OCI-LY7 (cell line): ENCODE results near the gene ISLR2. TPM values are rescaled to one million over a fixed set of nuclear protein-coding genes. Genes with fewer than 3 reads are reported as not detected.

ENCODE experiments used
- BruUV-seq: library from RNA; stranded (reverse); fragments of 400-500 nt; replicated peaks from 2 replicates; lab custom pipeline; 2021; lab: Mats Ljungman, UMichigan
- CTCF ChIA-PET: fragments of 300-600 bp; sonication (Branson Sonifier 250); formaldehyde crosslinking; loops from one replicate; lab custom pipeline; 2022; ENCODE audit warnings: antibody characterized with exemption; ENCODE audit not compliant: unreplicated experiment; lab: Charles Lee
- POLR2A ChIA-PET: fragments of 300-600 bp; sonication (Branson Sonifier 250); formaldehyde crosslinking; loops from one replicate; lab custom pipeline; 2022; ENCODE audit warnings: antibody characterized with exemption; lab: Charles Lee
- DNase-seq: peaks from one replicate; pipeline ENCODE4 v3.0.0-alpha.2; 2015; ENCODE audit warnings: low spot score
- H2AFZ ChIP-seq: fragments of 200-600 bp; sonication (generic), shearing (Covaris generic); 2 replicates; pipeline ENCODE4 v1.6.1; 2014; ENCODE audit warnings: mild to moderate bottlenecking, antibody characterized with exemption, low read length, moderate library complexity
- H3K27ac ChIP-seq: fragments of 200-600 bp; sonication (generic); 2 replicates; pipeline ENCODE4 v1.5.1; 2014; ENCODE audit warnings: mixed run types, low read depth, mild to moderate bottlenecking, moderate library complexity, low read length, inconsistent platforms; ENCODE audit not compliant: poor library complexity, severe bottlenecking
- H3K36me3 ChIP-seq: fragments of 200-600 bp; sonication (generic); 2 replicates; pipeline ENCODE4 v1.6.1; 2014; ENCODE audit warnings: mild to moderate bottlenecking, antibody characterized with exemption, low read length, moderate library complexity, mixed read lengths; ENCODE audit not compliant: insufficient read depth
- H3K4me1 ChIP-seq: fragments of 200-600 bp; sonication (generic); 2 replicates; pipeline ENCODE4 v1.5.1; 2014; ENCODE audit warnings: mild to moderate bottlenecking, low read length; ENCODE audit not compliant: insufficient read depth, poor library complexity, severe bottlenecking
- H3K4me2 ChIP-seq: fragments of 200-600 bp; sonication (generic); 2 replicates; pipeline ENCODE4 v1.6.1; 2014; ENCODE audit warnings: mild to moderate bottlenecking, low read length
- H3K4me3 ChIP-seq: fragments of 200-600 bp; sonication (generic); 2 replicates; pipeline ENCODE4 v1.5.1; 2014; ENCODE audit warnings: mild to moderate bottlenecking, low read depth, low read length; ENCODE audit not compliant: poor library complexity, severe bottlenecking
- H3K79me2 ChIP-seq: fragments of 200-600 bp; sonication (generic); 2 replicates; pipeline ENCODE4 v1.6.1; 2016; ENCODE audit warnings: low read depth, mild to moderate bottlenecking, low read length, moderate library complexity, mixed read lengths; ENCODE audit not compliant: insufficient read depth
- H3K9me2 ChIP-seq: fragments of 200-600 bp; sonication (generic); 2 replicates; pipeline ENCODE4 v1.6.1; 2016; ENCODE audit warnings: mild to moderate bottlenecking, low read length, mixed read lengths; ENCODE audit not compliant: insufficient read depth
- H3K9me3 ChIP-seq: fragments of 200-600 bp; sonication (generic); 2 replicates; pipeline ENCODE4 v1.6.1; 2014; ENCODE audit warnings: mild to moderate bottlenecking, mixed run types, low read length, mixed read lengths
- H4K20me1 ChIP-seq: fragments of 200-600 bp; sonication (generic); 2 replicates; pipeline ENCODE4 v1.6.1; 2014; ENCODE audit warnings: mild to moderate bottlenecking, antibody characterized with exemption, low read length, moderate library complexity, mixed read lengths; ENCODE audit not compliant: insufficient read depth
- EZH2phosphoT487 ChIP-seq: fragments of 200-600 bp; sonication (generic); IDR thresholded peaks from 2 replicates; pipeline ENCODE4 v1.6.1; 2018; ENCODE audit warnings: low read depth, borderline replicate concordance, mild to moderate bottlenecking, mixed run types, antibody characterized with exemption, low read length, moderate library complexity, mixed read lengths
- intact Hi-C: fragments of 100-400 bp; cut with micrococcal nuclease; formaldehyde crosslinking; loops from one replicate; pipeline ENCODE4 v1.10.0; 2022; ENCODE audit not compliant: unreplicated experiment
- total RNA-seq, 2 experiments: library from RNA; depleted of rRNA in 1 of 2; stranded (reverse); fragments of >200 nt in 1 of 2; shearing (Covaris generic) in 1 of 2; gene quantifications; 2 replicates each; pipeline ENCODE4 v1.2.3, GENCODE V29; 2014 to 2022
- TF ChIP-seq, protein P1 (sequence below): fragments of 200-600 bp; sonication (generic); conservative IDR thresholded peaks from 2 replicates; pipeline ENCODE4 v1.5.1; 2014; ENCODE audit warnings: mild to moderate bottlenecking, antibody characterized with exemption, low read length, moderate library complexity, mixed read lengths

ISLR2 gene
- total RNA-seq, 2 experiments from 2014 or later = not detected

DNA sequence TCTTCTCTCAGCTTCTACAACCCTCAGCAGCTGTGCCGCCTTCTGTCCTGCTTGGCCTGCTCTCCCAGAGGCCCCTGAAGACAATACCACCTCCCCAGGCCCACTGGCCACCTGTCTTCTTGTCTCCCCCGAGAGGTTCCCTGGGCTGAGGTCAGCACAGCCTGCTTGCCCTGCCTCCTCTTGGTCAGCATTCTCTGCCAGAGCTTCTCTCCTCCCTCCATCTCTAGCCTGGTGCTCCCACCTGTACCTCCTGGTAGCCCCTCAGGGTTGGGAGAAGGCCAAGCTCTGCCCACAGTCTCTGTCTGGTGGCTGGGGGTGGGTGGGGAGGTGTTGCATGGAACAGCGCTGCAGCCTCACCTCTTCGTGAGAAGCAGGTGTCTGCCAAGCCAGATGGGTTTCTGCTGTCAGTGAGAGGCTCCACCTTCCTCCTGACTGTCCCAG, 37.5 kb downstream of the ISLR2 start:
- no peak for TF ChIP-seq EZH2phosphoT487
- TF ChIP-seq, protein P1, sequence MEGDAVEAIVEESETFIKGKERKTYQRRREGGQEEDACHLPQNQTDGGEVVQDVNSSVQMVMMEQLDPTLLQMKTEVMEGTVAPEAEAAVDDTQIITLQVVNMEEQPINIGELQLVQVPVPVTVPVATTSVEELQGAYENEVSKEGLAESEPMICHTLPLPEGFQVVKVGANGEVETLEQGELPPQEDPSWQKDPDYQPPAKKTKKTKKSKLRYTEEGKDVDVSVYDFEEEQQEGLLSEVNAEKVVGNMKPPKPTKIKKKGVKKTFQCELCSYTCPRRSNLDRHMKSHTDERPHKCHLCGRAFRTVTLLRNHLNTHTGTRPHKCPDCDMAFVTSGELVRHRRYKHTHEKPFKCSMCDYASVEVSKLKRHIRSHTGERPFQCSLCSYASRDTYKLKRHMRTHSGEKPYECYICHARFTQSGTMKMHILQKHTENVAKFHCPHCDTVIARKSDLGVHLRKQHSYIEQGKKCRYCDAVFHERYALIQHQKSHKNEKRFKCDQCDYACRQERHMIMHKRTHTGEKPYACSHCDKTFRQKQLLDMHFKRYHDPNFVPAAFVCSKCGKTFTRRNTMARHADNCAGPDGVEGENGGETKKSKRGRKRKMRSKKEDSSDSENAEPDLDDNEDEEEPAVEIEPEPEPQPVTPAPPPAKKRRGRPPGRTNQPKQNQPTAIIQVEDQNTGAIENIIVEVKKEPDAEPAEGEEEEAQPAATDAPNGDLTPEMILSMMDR = no peak
- DNase-seq = no peak
- H3K9me2 ChIP-seq = no peaks in the 10 kb centered on the region
- no peak overlapping the region for H3K4me2 ChIP-seq
- no peaks in the 10 kb centered on the region for H3K9me3 ChIP-seq
- no peaks in the 10 kb centered on the region for H3K4me1 ChIP-seq
- no TSS peak for BruUV-seq
- no peaks in the 10 kb centered on the region for H4K20me1 ChIP-seq
- H2AFZ ChIP-seq = no peak overlapping the region
- H3K27ac ChIP-seq = no peak overlapping the region
- no peaks in the 10 kb centered on the region for H3K36me3 ChIP-seq
- H3K4me3 ChIP-seq = no peak overlapping the region
- intact Hi-C loops = no loop called here
- ChIA-PET CTCF (no interaction called here), POLR2A (interaction anchor here (0.6 kb wide), 1 partner anchor 1451 kb away, joined by 3 read pairs; no protein-coding TSS in a partner anchor)
- H3K79me2 ChIP-seq = no peaks in the 10 kb centered on the region

DNA sequence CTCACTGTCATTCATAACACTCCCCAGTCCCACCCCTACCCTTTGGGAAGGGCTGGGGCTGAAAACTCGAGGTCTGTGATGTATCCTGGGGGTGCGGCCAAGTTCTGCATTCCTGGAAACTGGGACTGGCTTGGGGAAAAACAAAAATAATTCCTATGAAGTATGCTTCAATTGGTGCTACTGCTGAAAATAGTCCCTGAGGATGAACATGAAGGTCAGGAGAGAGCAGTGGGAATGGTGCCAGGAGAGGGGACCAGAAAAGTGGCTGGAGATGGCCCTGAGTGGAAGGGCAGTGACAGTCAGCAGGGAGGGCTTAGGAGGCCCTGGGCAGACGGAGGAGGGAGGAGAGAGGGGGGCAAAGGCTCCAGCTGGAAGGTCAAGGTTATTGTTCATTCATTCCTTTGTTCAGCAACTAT, 38.3 kb downstream of the ISLR2 start:
- intact Hi-C loops = no loop called here
- DNase-seq = no peak
- no peaks in the 10 kb centered on the region for H3K79me2 ChIP-seq
- no peaks in the 10 kb centered on the region for H4K20me1 ChIP-seq
- H3K9me3 ChIP-seq = no peaks in the 10 kb centered on the region
- ChIA-PET POLR2A (no interaction called here), CTCF (no interaction called here)
- no peak overlapping the region for H3K4me3 ChIP-seq
- TF ChIP-seq, protein P1 = no peak
- TF ChIP-seq EZH2phosphoT487 = no peak
- H3K9me2 ChIP-seq = no peaks in the 10 kb centered on the region
- H2AFZ ChIP-seq = no peak overlapping the region
- H3K4me1 ChIP-seq = no peaks in the 10 kb centered on the region
- no peak overlapping the region for H3K4me2 ChIP-seq
- H3K36me3 ChIP-seq = no peaks in the 10 kb centered on the region
- no TSS peak for BruUV-seq
- H3K27ac ChIP-seq = no peak overlapping the region

DNA sequence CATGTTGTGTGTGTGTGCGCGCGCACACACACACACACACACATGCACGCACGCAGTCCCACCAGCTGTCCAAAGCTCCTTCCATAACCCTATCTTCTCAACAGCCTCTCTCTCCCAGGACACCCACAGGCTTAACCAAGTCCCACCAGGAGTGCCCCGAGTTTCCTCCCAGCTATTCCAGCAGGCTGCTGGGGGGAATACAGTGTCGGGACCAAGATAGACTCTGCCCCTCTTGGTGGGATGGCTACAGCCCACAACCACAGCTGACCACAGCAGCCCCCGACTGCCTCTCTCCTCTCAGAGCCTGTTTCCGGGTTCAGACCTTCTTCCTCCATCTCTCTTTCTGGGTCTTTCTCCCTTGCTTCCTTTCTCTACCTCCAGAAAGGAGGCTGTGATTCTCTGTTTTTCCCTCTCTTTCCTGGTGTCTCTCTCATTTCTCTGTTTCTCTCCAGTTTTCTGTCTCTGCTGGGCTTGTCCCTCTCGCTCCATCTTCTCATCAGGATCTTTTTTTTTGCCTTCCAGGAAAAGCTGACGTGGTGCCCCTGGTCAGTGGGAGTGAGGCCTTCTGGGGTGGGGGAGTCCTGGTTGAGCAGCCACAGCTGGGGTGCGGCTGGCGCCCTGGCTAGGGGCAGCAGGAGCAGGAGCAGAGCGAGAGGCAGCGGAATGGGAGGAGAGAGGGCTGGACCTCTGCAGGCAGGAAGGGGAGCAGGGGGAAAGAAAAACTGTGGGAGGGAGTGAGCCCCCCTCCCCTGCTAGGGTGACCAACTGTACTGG, 39.9 kb downstream of the ISLR2 start:
- Histone ChIP-seq H3K4me1 (no peaks in the 10 kb centered on the region), H3K36me3 (no peaks in the 10 kb centered on the region), H2AFZ (no peak overlapping the region), H3K4me2 (no peak overlapping the region), H3K27ac (no peak overlapping the region), H3K9me3 (no peaks in the 10 kb centered on the region), H4K20me1 (no peaks in the 10 kb centered on the region), H3K79me2 (no peaks in the 10 kb centered on the region), H3K9me2 (no peaks in the 10 kb centered on the region), H3K4me3 (no peak overlapping the region)
- POLR2A ChIA-PET = no interaction called here
- DNase-seq = no peak
- BruUV-seq = no TSS peak
- CTCF ChIA-PET = no interaction called here
- TF ChIP-seq EZH2phosphoT487 = no peak
- TF ChIP-seq, protein P1 = no peak
- intact Hi-C loops = no loop called here
